Sigmoid colon (tissue), 4 donors: ENCODE measurements around the gene PLD6.

Experiments
- CTCF ChIP-seq, 4 experiments: fragments of 450-650 bp in 3 of 4; fragments of 200-600 bp in 1 of 4; IDR thresholded peaks; one replicate each; pipeline ENCODE4 v1.5.1; 2016 to 2019; ENCODE audit warnings: antibody characterized with exemption in 4 of 4, mild to moderate bottlenecking in 3 of 4, moderate library complexity in 2 of 4
- POLR2A ChIP-seq, 2 donors: fragments of 450-650 bp; IDR thresholded peaks; one replicate each; pipeline ENCODE4 v1.6.1; 2016; ENCODE audit warnings: antibody characterized with exemption in 2 of 2, mild to moderate bottlenecking in 2 of 2, moderate library complexity in 2 of 2
- POLR2AphosphoS5 ChIP-seq, 4 donors: sonication (generic); formaldehyde crosslinking; IDR thresholded peaks; one replicate each; pipeline ENCODE4 v1.6.1; 2017; ENCODE audit warnings: antibody characterized with exemption in 4 of 4

GRCh38 chr17:17224137-17224536 is 18.0 kb upstream of the PLD6 start:
- TF ChIP-seq CTCF (IDR thresholded peaks at IDR 0.05): no peak
- no peak for TF ChIP-seq POLR2AphosphoS5 (IDR thresholded peaks at IDR 0.05)
- TF ChIP-seq POLR2A (IDR thresholded peaks at IDR 0.05): no peak
